NCI-H748 (cell line): ENCODE results near the gene PANK3.
A peak's percentile ranks its signal among the peaks of the same experiment; 100 is the strongest.
"Not testable (repeated sequence)": the region's sequence is repeated elsewhere in the genome, so short reads cannot be mapped to it uniquely, and the experiment has no call there.

ENCODE experiments used
- DNase-seq: peaks from one replicate; lab custom pipeline; 2025; ENCODE audit not compliant: unreplicated experiment; lab: John Stamatoyannopoulos, UW

PANK3 gene

GRCh38 chr5:168596122-168596521 is 17.0 kb upstream of the PANK3 start:
- not testable (repeated sequence) for DNase-seq

- DNase-seq, result no peak
These were observed 12.8 kb upstream of the PANK3 start for GRCh38 chr5:168592014-168592368.

GRCh38 chr5:168591302-168592013 is 12.3 kb upstream of the PANK3 start:
- DNase-seq, result no peak

- DNase-seq, result no peak
These were observed 11.5 kb upstream of the PANK3 start for GRCh38 chr5:168590666-168591065.

DNA sequence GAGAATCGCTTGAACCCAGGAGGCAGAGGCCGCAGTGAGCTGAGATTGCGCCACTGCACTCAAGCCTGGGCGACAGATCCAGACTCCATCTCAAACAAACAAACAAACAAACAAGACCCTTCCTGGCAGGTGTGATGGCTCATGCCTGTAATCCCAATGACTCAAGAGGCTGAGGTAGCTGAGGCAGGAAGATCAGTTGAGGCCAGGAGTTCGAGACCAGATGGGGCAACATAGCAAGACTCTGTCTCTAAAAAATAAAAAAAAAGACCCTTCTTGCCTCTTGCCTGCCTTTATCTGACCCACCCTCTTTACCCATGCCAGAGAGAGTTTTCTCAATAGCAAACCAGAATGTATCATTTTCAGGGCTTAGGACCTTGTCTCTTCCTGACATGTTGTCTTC is 8.8 kb upstream of the PANK3 start:
- DNase-seq, result no peak

GRCh38 chr5:168585119-168585856 is 6.1 kb upstream of the PANK3 start:
- DNase-seq, result peak; percentile 17

- DNase-seq, result no peak
These were observed 4.7 kb upstream of the PANK3 start for GRCh38 chr5:168583742-168584482.

DNA sequence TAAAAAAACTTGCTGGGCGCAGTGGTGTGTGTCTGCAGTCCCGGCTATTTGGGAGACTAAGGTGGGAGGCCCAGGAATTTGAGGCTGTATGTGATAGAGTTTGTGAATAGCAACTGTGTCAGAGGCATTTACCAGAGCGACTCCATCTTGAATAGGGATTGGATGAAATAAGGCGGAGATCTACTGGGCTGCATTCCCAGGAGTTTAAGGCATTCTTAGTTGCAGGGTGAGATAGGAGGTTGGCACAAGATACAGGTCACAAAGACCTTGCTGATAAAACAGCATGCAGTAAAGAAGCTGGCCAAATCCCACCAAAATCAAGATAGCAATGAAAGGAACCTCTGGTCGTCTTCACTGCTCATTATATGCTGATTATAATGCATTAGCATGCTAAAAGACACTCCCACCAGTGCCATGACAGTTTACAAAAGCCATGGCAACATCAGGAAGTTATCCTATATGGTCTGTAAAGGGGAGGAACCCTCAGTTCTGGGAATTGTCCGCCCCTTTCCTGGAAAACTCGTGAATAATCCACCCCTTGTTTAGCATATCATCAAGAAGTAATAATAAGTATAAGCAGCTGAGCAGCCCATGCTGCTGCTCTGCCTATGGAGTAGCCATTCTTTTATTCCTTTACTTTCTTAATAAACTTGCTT is 1.8 kb upstream of the PANK3 start:
- not testable (repeated sequence) for DNase-seq

DNA sequence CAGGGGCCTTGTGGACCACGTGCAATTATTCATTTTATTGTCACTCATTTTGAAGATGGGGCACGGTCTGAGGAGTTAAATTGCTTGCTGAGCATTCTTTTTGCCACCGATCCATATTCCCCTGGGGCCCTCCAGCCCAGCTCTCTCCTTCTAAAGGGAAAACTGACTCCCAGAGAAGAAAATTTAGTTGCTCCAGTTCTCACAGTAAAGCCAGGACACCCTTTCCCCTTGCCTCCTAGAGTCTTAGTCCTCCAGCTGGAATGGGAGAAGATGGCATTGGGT is 1.0 kb upstream of the PANK3 start:
- no peak for DNase-seq

GRCh38 chr5:168579488-168580226 is 489 bp upstream of the PANK3 start:
- peak; percentile 99 for DNase-seq

GRCh38 chr5:168578006-168578405 is 1.2 kb downstream of the PANK3 start:
- DNase-seq, result no peak

GRCh38 chr5:168575391-168576372 is 3.5 kb downstream of the PANK3 start:
- no peak for DNase-seq

DNA sequence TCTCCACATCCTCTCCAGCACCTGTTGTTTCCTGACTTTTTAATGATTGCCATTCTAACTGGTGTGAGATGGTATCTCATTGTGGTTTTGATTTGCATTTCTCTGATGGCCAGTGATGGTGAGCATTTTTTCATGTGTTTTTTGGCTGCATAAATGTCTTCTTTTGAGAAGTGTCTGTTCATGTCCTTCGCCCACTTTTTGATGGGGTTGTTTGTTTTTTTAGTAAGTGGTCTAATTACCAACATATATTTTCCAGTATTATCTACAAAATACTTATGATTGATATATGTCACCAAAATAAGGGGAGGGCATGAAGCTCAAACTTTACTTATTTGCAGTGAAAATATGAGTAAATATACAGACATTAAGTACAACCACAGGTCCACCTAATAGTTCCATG is 5.0 kb downstream of the PANK3 start:
- DNase-seq, result not testable (repeated sequence)

DNA sequence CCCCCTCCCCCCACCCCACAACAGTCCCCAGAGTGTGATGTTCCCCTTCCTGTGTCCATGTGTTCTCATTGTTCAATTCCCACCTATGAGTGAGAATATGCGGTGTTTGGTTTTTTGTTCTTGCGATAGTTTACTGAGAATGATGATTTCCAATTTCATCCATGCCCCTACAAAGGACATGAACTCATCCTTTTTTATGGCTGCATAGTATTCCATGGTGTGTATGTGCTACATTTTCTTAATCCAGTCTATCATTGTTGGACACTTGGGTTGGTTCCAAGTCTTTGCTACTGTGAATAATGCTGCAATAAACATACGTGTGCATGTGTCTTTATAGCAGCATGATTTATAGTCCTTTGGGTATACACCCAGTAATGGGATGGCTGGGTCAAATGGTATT is 5.5 kb downstream of the PANK3 start:
- DNase-seq, result not testable (repeated sequence)

DNA sequence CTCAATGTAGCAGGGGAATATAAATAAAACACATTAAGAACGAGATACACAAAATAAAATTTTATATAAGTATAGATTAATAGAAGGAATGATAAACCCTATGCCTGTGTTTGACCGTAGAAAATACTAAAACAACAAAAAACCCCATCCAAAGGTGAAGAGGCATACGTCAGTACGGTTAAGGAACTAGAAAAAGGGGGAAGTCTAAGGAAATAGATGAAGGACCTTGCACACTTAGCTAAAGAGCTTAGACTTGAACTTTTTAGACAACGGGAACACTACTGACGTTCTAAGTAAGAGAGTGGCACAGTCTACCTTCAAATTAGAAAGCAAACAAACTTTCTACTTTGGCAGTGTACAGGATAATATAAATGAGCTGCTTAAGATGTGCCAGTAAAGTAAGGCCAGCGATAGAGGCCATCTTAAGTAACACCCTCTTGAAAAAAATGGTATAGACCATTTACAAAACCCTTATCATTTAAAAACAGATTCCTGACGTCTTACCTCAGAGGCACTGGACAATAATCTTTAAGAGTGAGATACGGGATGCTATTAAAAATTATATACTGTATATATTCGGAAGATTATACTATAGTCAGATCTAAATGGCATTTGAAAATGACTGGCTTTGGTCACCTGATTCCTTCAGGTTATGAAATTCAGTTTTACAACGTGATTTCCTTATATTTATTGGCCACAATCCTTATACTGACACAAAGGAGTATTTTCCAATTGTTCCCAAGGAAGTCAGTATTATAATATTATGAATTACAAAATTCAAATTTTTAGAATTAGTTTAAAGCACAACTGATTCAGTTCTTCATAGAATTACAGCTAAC is 8.5 kb downstream of the PANK3 start:
- DNase-seq, result no peak

DNA sequence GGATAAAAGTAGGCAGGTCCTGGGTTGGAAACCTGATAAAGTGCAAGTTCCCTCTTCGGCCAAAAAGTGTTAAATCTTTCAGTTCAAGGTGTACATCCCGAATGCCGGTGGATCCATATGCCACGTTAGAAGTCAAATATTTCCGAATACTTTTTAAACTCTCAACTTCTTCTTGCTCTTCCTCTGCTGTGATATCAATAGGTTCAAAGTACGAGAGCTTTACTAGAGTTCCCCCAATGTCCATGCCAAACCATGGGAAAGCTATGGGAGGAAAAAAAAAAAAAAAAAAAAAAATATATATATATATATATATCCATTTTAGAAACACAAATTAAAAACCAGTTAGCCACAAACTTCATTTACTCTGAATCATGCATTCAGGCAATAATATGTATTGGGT is 10.4 kb downstream of the PANK3 start:
- DNase-seq, result no peak

DNA sequence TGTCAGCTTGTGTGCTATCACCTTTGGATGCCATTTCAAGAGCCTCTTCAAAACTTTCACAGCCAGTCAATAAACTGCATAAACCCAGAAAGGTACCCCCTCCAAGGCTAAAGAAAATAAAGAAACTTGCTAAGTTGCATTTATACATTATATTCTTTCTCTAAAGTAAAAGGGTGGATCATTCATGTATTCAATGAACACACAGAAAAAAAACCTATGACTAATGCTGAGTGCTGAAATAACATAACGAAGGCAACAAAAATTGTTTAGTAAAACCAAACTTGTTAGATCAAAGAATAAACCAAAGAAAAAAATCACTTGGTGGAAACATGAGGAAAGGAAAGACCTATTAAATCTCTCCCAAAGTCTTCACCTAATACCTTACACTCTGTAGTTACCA is 15.2 kb downstream of the PANK3 start:
- DNase-seq, result no peak

- DNase-seq, result no peak
These were observed 16.9 kb downstream of the PANK3 start for GRCh38 chr5:168562279-168562678.

DNA sequence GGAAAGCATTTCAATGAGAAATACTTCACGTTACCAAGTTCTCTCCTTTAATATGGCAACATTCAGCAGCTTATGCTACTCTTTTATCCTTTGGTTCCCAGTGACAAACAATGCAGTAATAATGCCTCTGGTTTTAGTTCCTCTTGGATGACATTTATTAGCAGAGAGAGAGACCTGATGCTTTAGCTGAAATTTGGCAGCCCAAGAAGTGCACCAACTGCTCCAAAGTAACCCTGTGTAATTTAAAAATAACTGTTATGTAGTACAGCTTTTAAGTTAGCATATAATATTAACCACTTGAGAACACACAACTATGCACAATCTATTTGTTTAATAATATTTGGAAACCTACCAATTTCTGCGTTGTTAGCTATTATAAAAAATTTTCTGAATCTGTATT is 21.8 kb downstream of the PANK3 start:
- no peak for DNase-seq
